HepG2 (cell line): ENCODE measurements around the gene HDAC5. TPM values are rescaled to one million over a fixed set of nuclear protein-coding genes. Genes with fewer than 3 reads are reported as not detected.

ENCODE experiments used
- ATAC-seq: fragments of 200-7000 bp; cut with Tn5 transposase; 3 replicates; pipeline ENCODE4 v1.9.1; 2020; ENCODE audit warnings: mild to moderate bottlenecking, moderate library complexity
- BruUV-seq: library from RNA; stranded (reverse); fragments of 400-500 nt; replicated peaks from 2 replicates; lab custom pipeline; 2021; lab: Mats Ljungman, UMichigan
- CTCF ChIA-PET: fragments of 300-600 bp; formaldehyde crosslinking; extraction: SDS; loops from one replicate; lab custom pipeline; 2021; ENCODE audit warnings: low total read pairs, inconsistent platforms, low intra/inter-chr PET ratio; lab: Yijun Ruan, JAX
- POLR2A ChIA-PET: fragments of 350-600 bp; sonication (Branson Sonifier 250); formaldehyde crosslinking; loops from one replicate; lab custom pipeline; 2020; ENCODE audit warnings: antibody characterized with exemption, inconsistent platforms; lab: Yijun Ruan, JAX
- DNase-seq: peaks from one replicate; pipeline ENCODE4 v3.0.0-alpha.2; 2015; ENCODE audit warnings: low spot score
- FAIRE-seq: peaks from 3 replicates; lab custom pipeline; 2011; peaks lifted over from hg19 to GRCh38; lab: Jason Lieb, UNC
- H2AFZ ChIP-seq: one replicate; pipeline ENCODE4 v1.6.1; 2011; ENCODE audit warnings: low read length, inconsistent platforms
- H3K27ac ChIP-seq: fragments of 300-600 bp; 3 replicates; pipeline ENCODE4 v1.8.0; 2011; ENCODE audit warnings: mixed run types, mild to moderate bottlenecking, mixed read lengths, low read length, inconsistent platforms; ENCODE audit not compliant: insufficient read depth; ENCODE audit errors: extremely low read length
- H3K27me3 ChIP-seq, 2 experiments: fragments of 200-600 bp in 1 of 2; 2 replicates in 1 of 2; 3 replicates in 1 of 2; pipeline versions ENCODE4 v1.6.0 to v1.8.0; 2011; ENCODE audit warnings: low read length in 2 of 2, mild to moderate bottlenecking in 2 of 2, moderate library complexity in 2 of 2, inconsistent platforms in 1 of 2; ENCODE audit not compliant: insufficient read depth in 2 of 2, control insufficient read depth in 1 of 2
- H3K36me3 ChIP-seq, 2 experiments: fragments of 200-600 bp in 1 of 2; replicated peaks in 1 of 2; 2 replicates in 1 of 2; 3 replicates in 1 of 2; pipeline versions ENCODE4 v1.5.1 to v1.8.0; 2011; ENCODE audit warnings: low read length in 2 of 2, inconsistent platforms in 1 of 2; ENCODE audit not compliant: insufficient read depth in 2 of 2, control insufficient read depth in 1 of 2
- H3K4me1 ChIP-seq: 2 replicates; pipeline ENCODE4 v1.5.1; 2012; ENCODE audit warnings: low read length, inconsistent platforms; ENCODE audit not compliant: insufficient read depth
- H3K4me2 ChIP-seq: 2 replicates; pipeline ENCODE4 v1.6.0; 2011; ENCODE audit warnings: low read depth, low read length, inconsistent platforms
- H3K4me3 ChIP-seq, 3 experiments: fragments of 200-600 bp in 1 of 3; sonication (generic), shearing (Covaris generic) in 1 of 3; replicated peaks in 1 of 3; 2 replicates each; pipeline ENCODE4 v1.5.1; 2011 to 2016; ENCODE audit warnings: low read length in 3 of 3, inconsistent platforms in 2 of 3, low read depth in 2 of 3, mild to moderate bottlenecking in 2 of 3, control low read depth in 1 of 3, mixed read lengths in 1 of 3; ENCODE audit not compliant: insufficient read depth in 1 of 3
- H3K79me2 ChIP-seq: one replicate; pipeline ENCODE4 v1.6.1; 2011; ENCODE audit warnings: low read length, inconsistent platforms; ENCODE audit not compliant: insufficient read depth
- H3K9ac ChIP-seq: 2 replicates; pipeline ENCODE4 v1.6.0; 2011; ENCODE audit warnings: mild to moderate bottlenecking, low read depth, low read length, inconsistent platforms; ENCODE audit not compliant: insufficient read depth
- H3K9me3 ChIP-seq: 2 replicates; pipeline ENCODE4 v1.5.1; 2012; ENCODE audit warnings: mild to moderate bottlenecking, low read length
- H4K20me1 ChIP-seq: 2 replicates; pipeline ENCODE4 v1.6.0; 2011; ENCODE audit warnings: inconsistent platforms, mild to moderate bottlenecking, low read length, moderate library complexity; ENCODE audit not compliant: insufficient read depth
- AGO2 ChIP-seq: fragments of 200-400 bp; formaldehyde crosslinking; optimal IDR thresholded peaks from 2 replicates; pipeline ENCODE3; 2017; ENCODE audit warnings: mild to moderate bottlenecking, low read depth, low read length, moderate library complexity
- CHD4 ChIP-seq: fragments of 200-600 bp; sonication (generic); IDR thresholded peaks from 2 replicates; pipeline ENCODE4 v1.7.0; 2017; ENCODE audit warnings: mild to moderate bottlenecking, low read length, borderline replicate concordance
- RAD21 ChIP-seq: fragments of 450-650 bp; formaldehyde crosslinking; IDR thresholded peaks from 2 replicates; pipeline ENCODE4 v1.5.0; 2020; ENCODE audit warnings: mild to moderate bottlenecking
- RBFOX2 ChIP-seq: fragments of 200-400 bp; formaldehyde crosslinking; IDR thresholded peaks from 2 replicates; pipeline ENCODE4 v1.6.1; 2017; ENCODE audit warnings: low read depth, mild to moderate bottlenecking, low read length
- SRSF9 ChIP-seq: fragments of 200-400 bp; formaldehyde crosslinking; IDR thresholded peaks from 2 replicates; pipeline ENCODE4 v1.6.1; 2018; ENCODE audit warnings: borderline replicate concordance, mild to moderate bottlenecking, low read depth, low read length; ENCODE audit not compliant: insufficient read depth, poor library complexity, severe bottlenecking
- SSRP1 ChIP-seq: IDR thresholded peaks from 2 replicates; pipeline ENCODE4 v1.6.1; 2016; ENCODE audit warnings: control low read depth
- ZFP36L1 ChIP-seq: sonication (generic); formaldehyde crosslinking; IDR thresholded peaks from 2 replicates; pipeline ENCODE4 v1.8.0; 2022; ENCODE audit warnings: mild to moderate bottlenecking, missing genetic modification reagents, moderate library complexity
- ZNF446 ChIP-seq: sonication (generic); formaldehyde crosslinking; IDR thresholded peaks from 2 replicates; pipeline ENCODE4 v1.5.0; 2020; ENCODE audit warnings: mild to moderate bottlenecking, missing genetic modification reagents
- ZNF543 ChIP-seq: sonication (generic); formaldehyde crosslinking; IDR thresholded peaks from 2 replicates; pipeline ENCODE4 v1.4.0; 2020; ENCODE audit warnings: mild to moderate bottlenecking, missing genetic modification reagents
- ZNF629 ChIP-seq: sonication (generic); formaldehyde crosslinking; conservative IDR thresholded peaks from 2 replicates; pipeline ENCODE4 v1.5.0; 2020; ENCODE audit warnings: missing genetic modification reagents
- ZSCAN12 ChIP-seq: sonication (generic); formaldehyde crosslinking; IDR thresholded peaks from 2 replicates; pipeline ENCODE4 v1.9.0; 2021; ENCODE audit warnings: mild to moderate bottlenecking, missing genetic modification reagents
- WGBS: methylation state at CpG from one replicate; pipeline ENCODE4 v1.1.6; 2017; ENCODE audit warnings: low lambda C conversion rate; 5-methylcytosine and 5-hydroxymethylcytosine counted together
- in situ Hi-C: cut with HindIII; loops from 2 replicates; pipeline ENCODE4 v1.10.0; 2017; ENCODE audit warnings: low pct_unique_long_range_greater_than_20kb; ENCODE audit not compliant: extremely low pct_ligation_motif_present
- intact Hi-C: fragments of 100-400 bp; cut with micrococcal nuclease; formaldehyde crosslinking; loops from one replicate; pipeline ENCODE4 v1.10.0; 2022; ENCODE audit not compliant: unreplicated experiment
- polyA plus RNA-seq, 8 experiments: library from polyadenylated mRNA; depleted of rRNA in 3 of 8; stranded (reverse) in 7 of 8; unstranded in 1 of 8; fragments of >200 nt; fragmentation: Illumina TruSeq in 4 of 8; extraction: Trizol in 4 of 8; gene quantifications; 2 replicates each; pipeline versions ENCODE4 v1.2.1 to v1.2.3, GENCODE V29; 2011 to 2016; ENCODE audit warnings: low read depth in 4 of 8, missing spikeins in 1 of 8, mixed read lengths in 1 of 8; ENCODE audit not compliant: insufficient read depth in 1 of 8
- total RNA-seq, 5 experiments: library from RNA; depleted of rRNA; stranded (reverse); fragments of >200 nt; fragmentation: Illumina TruSeq; extraction: Trizol; gene quantifications; 2 replicates each; pipeline ENCODE4 v1.2.3, GENCODE V29; 2016; ENCODE audit warnings: low read depth in 1 of 5
- TF ChIP-seq, protein P1 (sequence below): sonication (generic); formaldehyde crosslinking; IDR thresholded peaks from 2 replicates; pipeline ENCODE4 v1.4.0; 2020; ENCODE audit warnings: missing genetic modification reagents

Gene HDAC5
- total and polyA plus RNA-seq, 2 of the 13 experiments (the other 11 are each of a cell fraction or from before 2014, with no cell fraction given): 46.4 to 85.4 TPM

DNA sequence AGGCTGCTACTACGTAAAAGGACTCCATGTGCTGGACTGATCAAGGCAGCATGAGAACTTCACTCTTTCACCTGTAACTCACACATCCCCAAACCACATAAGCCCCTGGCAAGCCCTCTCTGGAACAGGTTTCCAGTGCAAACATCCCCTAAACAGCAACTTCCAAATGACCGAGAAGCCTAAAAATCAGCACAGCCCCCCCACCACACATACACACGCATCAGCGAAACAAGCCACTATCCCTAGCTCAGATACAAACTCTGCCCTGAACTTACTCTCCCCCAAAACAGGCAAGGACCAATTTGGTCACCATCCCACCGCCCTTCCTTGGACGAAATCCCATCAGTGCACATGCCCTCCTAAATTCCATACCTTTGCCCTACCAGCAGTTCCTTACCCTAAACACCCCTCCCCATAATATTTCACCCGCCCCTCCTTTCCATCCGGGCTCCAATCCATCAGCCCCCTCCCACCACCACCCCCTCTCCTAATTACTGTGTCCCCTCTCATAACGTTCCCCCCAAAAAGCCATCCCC is 57.7 kb downstream of the HDAC5 start (continued):
- TF ChIP-seq, protein P1, sequence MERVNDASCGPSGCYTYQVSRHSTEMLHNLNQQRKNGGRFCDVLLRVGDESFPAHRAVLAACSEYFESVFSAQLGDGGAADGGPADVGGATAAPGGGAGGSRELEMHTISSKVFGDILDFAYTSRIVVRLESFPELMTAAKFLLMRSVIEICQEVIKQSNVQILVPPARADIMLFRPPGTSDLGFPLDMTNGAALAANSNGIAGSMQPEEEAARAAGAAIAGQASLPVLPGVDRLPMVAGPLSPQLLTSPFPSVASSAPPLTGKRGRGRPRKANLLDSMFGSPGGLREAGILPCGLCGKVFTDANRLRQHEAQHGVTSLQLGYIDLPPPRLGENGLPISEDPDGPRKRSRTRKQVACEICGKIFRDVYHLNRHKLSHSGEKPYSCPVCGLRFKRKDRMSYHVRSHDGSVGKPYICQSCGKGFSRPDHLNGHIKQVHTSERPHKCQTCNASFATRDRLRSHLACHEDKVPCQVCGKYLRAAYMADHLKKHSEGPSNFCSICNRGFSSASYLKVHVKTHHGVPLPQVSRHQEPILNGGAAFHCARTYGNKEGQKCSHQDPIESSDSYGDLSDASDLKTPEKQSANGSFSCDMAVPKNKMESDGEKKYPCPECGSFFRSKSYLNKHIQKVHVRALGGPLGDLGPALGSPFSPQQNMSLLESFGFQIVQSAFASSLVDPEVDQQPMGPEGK (CRISPR knock-in tag): peak; percentile 39; the same call in 1 of the 2 replicates
- TF ChIP-seq CHD4 (no peak), SRSF9 (no peak), ZNF543 (CRISPR knock-in tag) (no peak), ZNF446 (0 out of 2 replicates have a peak, but pooled peaks have one; percentile 11), ZFP36L1 (CRISPR knock-in tag) (no peak)

DNA sequence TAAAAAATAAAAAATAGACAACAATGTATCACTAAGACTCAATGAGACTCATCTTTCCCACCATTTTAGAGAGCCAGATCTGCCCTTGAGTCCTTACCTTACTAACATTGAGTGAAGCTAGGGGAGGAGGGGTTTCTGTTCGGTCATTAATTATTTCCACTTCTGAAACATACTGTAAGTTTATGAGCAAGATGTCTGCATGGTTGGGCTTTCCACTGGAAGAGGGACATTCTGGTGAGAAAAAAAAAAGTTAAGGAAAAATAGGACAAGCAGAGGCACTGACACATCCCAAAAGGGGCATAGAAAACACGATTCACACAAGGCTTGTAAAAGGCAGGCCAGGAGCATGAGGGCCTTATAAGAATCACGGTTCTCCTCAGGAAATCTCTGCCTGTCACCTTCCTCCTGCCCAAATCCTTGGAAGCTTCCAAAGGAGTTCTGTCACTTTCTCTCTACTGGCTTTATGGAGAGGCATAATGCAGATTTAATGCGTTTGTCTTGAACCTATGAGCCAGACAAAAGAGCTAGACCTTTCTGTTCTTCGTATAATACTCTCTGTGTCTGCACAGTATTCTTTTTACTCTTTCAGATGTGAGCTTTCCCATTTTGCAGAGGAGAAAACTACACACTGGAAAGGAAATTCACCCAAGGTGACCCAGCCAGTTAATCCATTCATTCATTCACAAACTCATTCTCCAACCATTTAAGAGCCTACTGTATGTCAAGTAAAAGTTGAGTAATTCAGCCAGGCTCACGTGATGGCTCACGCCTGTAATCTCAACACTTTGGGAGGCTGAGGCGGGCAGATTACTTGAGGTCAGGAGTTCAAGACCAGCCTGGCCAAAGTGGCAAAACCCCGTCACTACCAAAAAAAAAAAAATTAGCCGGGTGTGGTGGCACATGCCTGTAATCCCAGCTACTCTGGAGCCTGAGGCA is 59.5 kb downstream of the HDAC5 start:
- no peak for TF ChIP-seq AGO2
- 0 out of 2 replicates have a peak, but pooled peaks have one; percentile 37 for TF ChIP-seq RBFOX2
- TF ChIP-seq SSRP1: 0 out of 2 replicates have a peak, but pooled peaks have one; percentile 49
- 0 out of 2 replicates have a peak, but pooled peaks have one; percentile 16 for TF ChIP-seq ZNF629
- TF ChIP-seq ZSCAN12: 0 out of 2 replicates have a peak, but pooled peaks have one; percentile 41
- no peak for TF ChIP-seq RAD21
- Histone ChIP-seq H3K79me2 (peaks cover 67% of the 10 kb centered on the region), H3K9me3 (no peaks in the 10 kb centered on the region), H3K9ac (no peak overlapping the region), H3K27ac (no peak overlapping the region), H3K36me3 (peaks cover 8 to 47% of the 10 kb centered on the region in 2 experiments), H3K4me1 (peaks cover 70% of the 10 kb centered on the region), H4K20me1 (peaks cover 8% of the 10 kb centered on the region), H3K4me2 (peak overlapping the region; percentile 45), H2AFZ (no peak overlapping the region), H3K4me3 (no peak overlapping the region), H3K27me3 (peaks cover 0 to 3% of the 10 kb centered on the region in 2 experiments; a peak in 1 of 5 replicates)
- BruUV-seq: TSS peak; percentile 43
- intact Hi-C loops (no loop called here), in situ Hi-C loops (no loop called here)
- ATAC-seq (no peak), FAIRE-seq (no peak), DNase-seq (no peak)
- ChIA-PET POLR2A (interaction anchor here (0.9 kb wide), 1 partner anchor 32 kb away, joined by 3 read pairs; no protein-coding TSS in a partner anchor), CTCF (no interaction called here)
- WGBS: 92% methylated on average over 10 of the region's 10 CpGs
